Measurements from ENCODE around the gene TARS2.

TARS2 gene

DNA sequence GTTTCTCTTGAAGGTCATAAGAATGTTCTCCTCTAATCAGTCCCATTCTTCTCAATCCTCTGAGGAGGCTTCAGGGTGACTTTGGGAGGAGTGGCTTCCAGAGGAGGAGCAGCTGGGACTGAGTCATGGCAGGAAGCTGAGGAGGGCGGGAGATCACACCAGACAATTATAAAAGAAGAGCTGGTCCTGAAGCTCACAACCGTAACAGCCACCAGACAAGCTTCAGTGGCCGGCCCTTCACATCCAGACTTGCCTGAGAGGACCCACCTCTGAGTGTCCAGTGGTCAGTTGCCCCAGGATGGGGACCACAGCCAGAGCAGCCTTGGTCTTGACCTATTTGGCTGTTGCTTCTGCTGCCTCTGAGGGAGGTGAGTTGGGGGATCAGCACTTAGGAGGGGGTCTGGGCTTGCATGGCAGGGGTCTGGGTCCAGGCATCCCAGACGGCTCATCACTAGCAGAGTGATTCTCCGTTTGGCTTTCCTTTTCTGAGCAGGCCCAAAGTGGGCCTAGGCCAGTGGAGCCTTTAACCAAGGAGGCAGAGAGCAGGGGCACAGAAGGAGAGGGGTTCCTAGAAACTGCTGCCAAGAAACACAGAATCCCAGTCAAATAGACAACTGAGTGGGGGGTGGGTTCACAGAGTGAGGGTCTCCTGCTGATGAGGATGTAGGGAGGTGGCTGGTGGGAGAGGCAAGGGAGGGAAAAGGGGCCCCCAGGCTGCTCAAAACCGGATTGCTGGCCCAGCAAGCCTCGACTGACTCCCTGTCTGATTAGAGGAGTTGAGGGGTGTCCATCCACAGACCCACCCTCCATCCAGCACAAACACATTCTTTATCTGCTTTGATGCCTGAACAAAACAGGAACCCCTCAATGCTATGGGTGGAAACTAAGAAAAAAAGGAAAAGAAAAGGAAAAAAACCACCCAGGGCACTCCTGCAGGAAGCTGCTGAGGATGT, 21.0 kb downstream of the TARS2 start, which contains the start of gene ECM1:
Gene ECM1, plus strand, starts transcription at position 198 of the 953 bp plus-strand sequence. Its CDS starts 101 bp downstream, at position 299.
- H3K4me3 ChIP-seq (ENCODE audit: low read length), result peak within 1 kb of the TSS; percentile 38
- DNase-seq (ENCODE audit: low read depth), result peak; percentile 83
- no peak for TF ChIP-seq CTCF (IDR thresholded peaks at IDR 0.05; ENCODE audit: insufficient read depth, low read depth, low read length, missing control alignments)

DNA sequence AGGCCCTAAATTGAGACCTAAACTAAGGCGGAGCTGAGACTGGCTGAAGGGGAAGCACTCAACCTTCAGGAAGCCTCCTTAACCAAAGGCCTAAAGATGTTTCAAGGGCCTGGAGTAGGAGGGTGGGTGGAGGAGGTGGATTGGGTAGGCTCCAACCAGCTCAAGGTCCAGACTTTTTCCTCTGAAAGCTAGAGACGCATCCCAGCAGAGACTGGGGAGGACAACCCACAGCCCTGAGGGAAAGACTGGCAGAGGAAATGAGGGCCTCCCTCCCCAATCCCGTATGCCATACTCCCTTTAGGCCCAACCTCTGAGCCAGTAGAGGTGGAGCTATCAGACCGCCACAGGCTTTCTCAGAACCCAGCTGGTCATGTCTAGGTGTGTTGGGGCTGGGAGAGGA, 21.8 kb downstream of the TARS2 start:
- no peak for TF ChIP-seq CTCF (IDR thresholded peaks at IDR 0.05; ENCODE audit: insufficient read depth, low read depth, low read length, missing control alignments)
- DNase-seq (ENCODE audit: low read depth), result no peak

DNA sequence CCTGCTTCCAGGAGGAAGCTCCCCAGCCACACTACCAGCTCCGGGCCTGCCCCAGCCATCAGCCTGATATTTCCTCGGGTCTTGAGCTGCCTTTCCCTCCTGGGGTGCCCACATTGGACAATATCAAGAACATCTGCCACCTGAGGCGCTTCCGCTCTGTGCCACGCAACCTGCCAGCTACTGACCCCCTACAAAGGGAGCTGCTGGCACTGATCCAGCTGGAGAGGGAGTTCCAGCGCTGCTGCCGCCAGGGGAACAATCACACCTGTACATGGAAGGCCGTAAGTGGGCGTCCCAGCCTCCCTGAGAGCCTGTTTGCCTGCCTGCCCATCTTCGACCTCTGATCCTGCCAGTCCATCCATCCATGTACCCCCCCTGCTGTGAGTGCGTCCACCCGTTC, 24.3 kb downstream of the TARS2 start:
- H3K4me3 ChIP-seq (ENCODE audit: low read length), result no peak overlapping the region
- DNase-seq (ENCODE audit: low read depth), result no peak
- no peak for TF ChIP-seq CTCF (IDR thresholded peaks at IDR 0.05; ENCODE audit: insufficient read depth, low read depth, low read length, missing control alignments)

More for the DNA sequence above, 21.8 kb downstream of the TARS2 start:
- H3K4me3 ChIP-seq (ENCODE audit: low read length), result no peak overlapping the region

- no peak for TF ChIP-seq CTCF (IDR thresholded peaks at IDR 0.05; ENCODE audit: insufficient read depth, low read depth, low read length, missing control alignments)
- no peak overlapping the region for H3K4me3 ChIP-seq (ENCODE audit: low read length)
- no peak for DNase-seq (ENCODE audit: low read depth)
Measured at GRCh38 chr1:150511985-150512660, 24.9 kb downstream of the TARS2 start.

DNA sequence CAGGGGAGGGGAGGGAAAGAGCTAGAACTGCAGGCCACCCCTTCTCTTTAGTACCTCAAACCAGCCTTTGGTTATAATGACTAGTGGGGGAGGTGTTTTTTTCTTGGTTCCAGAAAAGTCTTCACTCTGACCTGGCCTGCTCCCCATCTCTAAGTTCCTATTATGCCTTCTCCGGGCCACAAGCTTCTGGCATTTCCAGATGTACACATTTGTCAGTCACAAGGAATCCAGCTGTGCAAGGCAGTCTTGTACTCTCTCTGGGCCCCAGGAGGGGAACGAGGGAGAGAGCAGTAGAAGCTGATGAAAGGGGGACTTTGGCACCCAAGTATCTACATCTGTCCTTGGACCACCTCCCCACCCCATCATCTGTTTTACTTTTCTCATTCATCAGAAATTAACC, 25.6 kb downstream of the TARS2 start:
- no peak overlapping the region for H3K4me3 ChIP-seq (ENCODE audit: low read length)
- DNase-seq (ENCODE audit: low read depth), result no peak
- no peak for TF ChIP-seq CTCF (IDR thresholded peaks at IDR 0.05; ENCODE audit: insufficient read depth, low read depth, low read length, missing control alignments)

- DNase-seq (ENCODE audit: low read depth), result peak; percentile 67
- TF ChIP-seq CTCF (IDR thresholded peaks at IDR 0.05; ENCODE audit: insufficient read depth, low read depth, low read length, missing control alignments), result no peak
Measured at GRCh38 chr1:150513351-150513791, 26.2 kb downstream of the TARS2 start.

More at GRCh38 chr1:150513351-150513791, 26.2 kb downstream of the TARS2 start:
- no peak overlapping the region for H3K4me3 ChIP-seq (ENCODE audit: low read length)
